DOHH2 (cell line): ENCODE results near the gene TPST1.
"Not testable (repeated sequence)": the region's sequence is repeated elsewhere in the genome, so short reads cannot be mapped to it uniquely, and the experiment has no call there.

Experiments used
- H3F3A ChIP-seq: fragments of 200-600 bp; sonication (generic), shearing (Covaris generic); 2 replicates; pipeline ENCODE4 v1.6.0; 2016; ENCODE audit warnings: antibody characterized with exemption, mild to moderate bottlenecking; ENCODE audit not compliant: control insufficient read depth, insufficient read depth
- H3K27ac ChIP-seq: fragments of 200-600 bp; sonication (generic); 2 replicates; pipeline ENCODE4 v1.5.1; 2014; ENCODE audit warnings: low read depth, mild to moderate bottlenecking, low read length, moderate library complexity
- H3K27me3 ChIP-seq: fragments of 200-600 bp; sonication (generic); 2 replicates; pipeline ENCODE4 v1.6.1; 2014; ENCODE audit warnings: mild to moderate bottlenecking, low read length, mixed read lengths; ENCODE audit not compliant: control insufficient read depth
- H3K36me3 ChIP-seq: fragments of 200-600 bp; sonication (generic); 2 replicates; pipeline ENCODE4 v1.6.1; 2014; ENCODE audit warnings: mild to moderate bottlenecking, low read length, moderate library complexity, mixed read lengths; ENCODE audit not compliant: control insufficient read depth
- H3K4me1 ChIP-seq: fragments of 200-600 bp; sonication (generic); 2 replicates; pipeline ENCODE4 v1.6.1; 2014; ENCODE audit warnings: mild to moderate bottlenecking, low read length, mixed read lengths; ENCODE audit not compliant: control insufficient read depth
- H3K4me2 ChIP-seq: fragments of 200-600 bp; sonication (generic); 2 replicates; pipeline ENCODE4 v1.6.0; 2014; ENCODE audit warnings: mild to moderate bottlenecking, low read length, moderate library complexity
- H3K4me3 ChIP-seq: fragments of 200-600 bp; sonication (generic); 2 replicates; pipeline ENCODE4 v1.5.1; 2014; ENCODE audit warnings: mild to moderate bottlenecking, low read length, mixed read lengths
- H3K79me2 ChIP-seq: fragments of 200-600 bp; sonication (generic); 2 replicates; pipeline ENCODE4 v1.6.1; 2014; ENCODE audit warnings: mild to moderate bottlenecking, low read length, mixed read lengths; ENCODE audit not compliant: control insufficient read depth
- H3K9me2 ChIP-seq: fragments of 200-600 bp; sonication (generic); replicated peaks from 2 replicates; pipeline ENCODE4 v1.6.1; 2014; ENCODE audit warnings: mild to moderate bottlenecking, low read length, mixed read lengths; ENCODE audit not compliant: control insufficient read depth
- H3K9me3 ChIP-seq: fragments of 200-600 bp; sonication (generic); 2 replicates; pipeline ENCODE4 v1.6.1; 2014; ENCODE audit warnings: antibody characterized with exemption, low read length, mixed read lengths; ENCODE audit not compliant: control insufficient read depth, insufficient read depth
- H4K20me1 ChIP-seq: fragments of 200-600 bp; sonication (generic); 2 replicates; pipeline ENCODE4 v1.6.0; 2014; ENCODE audit warnings: low read depth, mild to moderate bottlenecking, antibody characterized with exemption, low read length, moderate library complexity; ENCODE audit not compliant: control insufficient read depth, insufficient read depth
- CTCF ChIP-seq: fragments of 200-600 bp; sonication (generic); IDR thresholded peaks from one replicate; pipeline ENCODE4 v1.5.1; 2014; ENCODE audit warnings: antibody characterized with exemption, mild to moderate bottlenecking, low read depth, low read length; ENCODE audit not compliant: poor library complexity, severe bottlenecking
- EZH2phosphoT487 ChIP-seq: fragments of 200-600 bp; sonication (generic); IDR thresholded peaks from 2 replicates; pipeline ENCODE4 v1.6.1; 2017; ENCODE audit warnings: borderline replicate concordance, mild to moderate bottlenecking, antibody characterized with exemption, low read length, moderate library complexity, mixed read lengths

TPST1 gene

GRCh38 chr7:66395128-66395571 is 190.0 kb downstream of the TPST1 start:
- H3K36me3 ChIP-seq, H3K9me2 ChIP-seq, H3K4me3 ChIP-seq, H3K4me2 ChIP-seq, H3K27me3 ChIP-seq, H3F3A ChIP-seq, H4K20me1 ChIP-seq, H3K27ac ChIP-seq, H3K9me3 ChIP-seq, H3K4me1 ChIP-seq, H3K79me2 ChIP-seq: not testable (repeated sequence)

GRCh38 chr7:66396052-66396451 is 190.9 kb downstream of the TPST1 start:
- not testable (repeated sequence) for H3K9me3 ChIP-seq, H4K20me1 ChIP-seq, H3K27ac ChIP-seq, H3K79me2 ChIP-seq, H3K4me1 ChIP-seq, H3K27me3 ChIP-seq, H3K36me3 ChIP-seq, H3K4me2 ChIP-seq, H3K9me2 ChIP-seq, H3F3A ChIP-seq, H3K4me3 ChIP-seq

GRCh38 chr7:66398841-66399240 is 193.7 kb downstream of the TPST1 start:
- H4K20me1 ChIP-seq, H3K4me2 ChIP-seq, H3K27me3 ChIP-seq, H3K27ac ChIP-seq, H3K9me2 ChIP-seq, H3K36me3 ChIP-seq, H3K4me3 ChIP-seq, H3K79me2 ChIP-seq, H3K9me3 ChIP-seq, H3F3A ChIP-seq, H3K4me1 ChIP-seq: not testable (repeated sequence)

- Histone ChIP-seq H4K20me1 (no peaks in the 10 kb centered on the region), H3K4me1 (no peaks in the 10 kb centered on the region), H3K27me3 (no peaks in the 10 kb centered on the region), H3K27ac (no peak overlapping the region), H3K9me2 (no peaks in the 10 kb centered on the region), H3K36me3 (no peaks in the 10 kb centered on the region), H3K4me3 (no peak overlapping the region), H3K79me2 (no peaks in the 10 kb centered on the region), H3F3A (no peaks in the 10 kb centered on the region), H3K9me3 (no peaks in the 10 kb centered on the region), H3K4me2 (no peak overlapping the region)
- no peak for TF ChIP-seq EZH2phosphoT487
- no peak for TF ChIP-seq CTCF
Measured at GRCh38 chr7:66399566-66399965, 194.4 kb downstream of the TPST1 start.

- Histone ChIP-seq H4K20me1 (no peaks in the 10 kb centered on the region), H3K27me3 (no peaks in the 10 kb centered on the region), H3K4me1 (no peaks in the 10 kb centered on the region)
Measured at GRCh38 chr7:66400400-66400799, 195.3 kb downstream of the TPST1 start.

GRCh38 chr7:66401126-66401525 is 196.0 kb downstream of the TPST1 start:
- H3K4me1 ChIP-seq, H3K4me2 ChIP-seq, H3K9me2 ChIP-seq, H3K36me3 ChIP-seq, H3K79me2 ChIP-seq, H3K27ac ChIP-seq, H4K20me1 ChIP-seq, H3K4me3 ChIP-seq, H3F3A ChIP-seq, H3K9me3 ChIP-seq, H3K27me3 ChIP-seq: not testable (repeated sequence)

More at GRCh38 chr7:66400400-66400799, 195.3 kb downstream of the TPST1 start:
- Histone ChIP-seq H3K9me2 (no peaks in the 10 kb centered on the region), H3K4me2 (no peak overlapping the region), H3K4me3 (no peak overlapping the region), H3K9me3 (no peaks in the 10 kb centered on the region), H3F3A (no peaks in the 10 kb centered on the region), H3K27ac (no peak overlapping the region), H3K36me3 (no peaks in the 10 kb centered on the region), H3K79me2 (no peaks in the 10 kb centered on the region)
- no peak for TF ChIP-seq EZH2phosphoT487
- TF ChIP-seq CTCF: no peak

GRCh38 chr7:66401932-66402331 is 196.8 kb downstream of the TPST1 start:
- H3K27ac ChIP-seq, H3K36me3 ChIP-seq, H3K4me1 ChIP-seq, H3K4me3 ChIP-seq, H3F3A ChIP-seq, H3K4me2 ChIP-seq, H3K27me3 ChIP-seq, H3K9me2 ChIP-seq, H3K79me2 ChIP-seq, H4K20me1 ChIP-seq, H3K9me3 ChIP-seq: not testable (repeated sequence)
